ENCODE measurements around the gene PIGQ.

GRCh38 chr16:554640-555365, 15.0 kb upstream of the PIGQ start:
- TF ChIP-seq CTCF (conservative IDR thresholded peaks at IDR 0.05; ENCODE audit: low read depth, low read length), result no peak
- no peak for TF ChIP-seq RAD21 (IDR thresholded peaks at IDR 0.05; ENCODE audit: low read length)
- TF ChIP-seq FOS (IDR thresholded peaks at IDR 0.05; ENCODE audit: low read depth, low read length), result 0 out of 2 replicates have a peak, but pooled peaks have one; percentile 9
- no peak for TF ChIP-seq POLR2A (IDR thresholded peaks at IDR 0.05; ENCODE audit: low read depth, low read length)
- no peak for TF ChIP-seq MAFK (IDR thresholded peaks at IDR 0.05; ENCODE audit: low read depth, low read length)
- TF ChIP-seq RFX5 (IDR thresholded peaks at IDR 0.05; ENCODE audit: low read depth, low read length), result no peak
- no peak for TF ChIP-seq RCOR1 (IDR thresholded peaks at IDR 0.05; ENCODE audit: insufficient replicate concordance, low read length)
- TF ChIP-seq USF2 (IDR thresholded peaks at IDR 0.05; ENCODE audit: low read depth, low read length), result no peak
- no peak for TF ChIP-seq MXI1 (IDR thresholded peaks at IDR 0.05; ENCODE audit: borderline replicate concordance, low read depth, low read length)

All from IMR-90 (cell line).